GM12874 (cell line): ENCODE measurements around the gene SOX6.

Experiments
- CTCF ChIP-seq: IDR thresholded peaks from 2 replicates; pipeline ENCODE4 v1.5.1; 2011; ENCODE audit warnings: low read depth, mild to moderate bottlenecking, control low read depth, low read length, moderate library complexity; ENCODE audit not compliant: insufficient read depth

Gene SOX6

DNA sequence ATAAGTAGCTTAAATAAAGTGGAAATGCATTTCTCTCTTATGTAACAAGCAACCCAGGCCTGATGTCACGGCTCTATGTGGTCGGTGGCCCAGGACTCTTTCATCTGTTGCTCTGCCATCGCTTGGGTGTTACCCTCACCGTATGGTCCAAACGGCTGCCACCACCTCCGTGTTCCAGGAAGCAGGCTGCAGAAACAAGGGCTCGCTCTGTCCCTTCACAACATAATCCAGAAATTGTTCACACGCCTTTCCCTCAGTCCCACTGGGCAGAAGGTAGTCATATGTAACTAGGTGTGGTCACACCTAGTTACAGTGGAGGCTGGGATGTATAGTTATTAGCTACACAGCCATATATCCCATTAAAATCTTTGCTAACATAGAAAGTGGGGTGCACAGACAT lies 421.0 kb downstream of the SOX6 start:
- no peak for TF ChIP-seq CTCF

GRCh38 chr11:15933886-15934625 lies 422.3 kb downstream of the SOX6 start:
- TF ChIP-seq CTCF: no peak

GRCh38 chr11:15932417-15932816 lies 423.9 kb downstream of the SOX6 start:
- TF ChIP-seq CTCF: no peak

DNA sequence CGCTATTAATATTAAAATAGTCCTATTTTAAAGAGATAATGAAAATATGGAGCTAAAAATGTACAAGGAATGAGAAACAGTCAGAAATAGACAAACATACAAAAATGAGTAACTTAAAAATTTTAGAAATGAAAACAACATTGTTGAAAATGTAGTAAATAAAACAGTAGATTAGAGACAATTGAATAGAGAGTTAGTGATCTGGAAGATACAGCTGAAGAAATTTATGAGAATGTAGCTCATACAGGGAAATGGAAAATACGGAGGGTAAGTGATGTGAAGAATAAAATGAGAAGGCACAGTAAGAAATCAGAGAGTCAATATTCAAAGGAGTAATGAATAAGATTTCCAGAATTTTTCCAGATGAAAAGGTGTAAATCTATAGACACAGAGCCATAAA lies 424.8 kb downstream of the SOX6 start:
- no peak for TF ChIP-seq CTCF

- TF ChIP-seq CTCF: no peak
These were observed 425.8 kb downstream of the SOX6 start for GRCh38 chr11:15930442-15931025.

DNA sequence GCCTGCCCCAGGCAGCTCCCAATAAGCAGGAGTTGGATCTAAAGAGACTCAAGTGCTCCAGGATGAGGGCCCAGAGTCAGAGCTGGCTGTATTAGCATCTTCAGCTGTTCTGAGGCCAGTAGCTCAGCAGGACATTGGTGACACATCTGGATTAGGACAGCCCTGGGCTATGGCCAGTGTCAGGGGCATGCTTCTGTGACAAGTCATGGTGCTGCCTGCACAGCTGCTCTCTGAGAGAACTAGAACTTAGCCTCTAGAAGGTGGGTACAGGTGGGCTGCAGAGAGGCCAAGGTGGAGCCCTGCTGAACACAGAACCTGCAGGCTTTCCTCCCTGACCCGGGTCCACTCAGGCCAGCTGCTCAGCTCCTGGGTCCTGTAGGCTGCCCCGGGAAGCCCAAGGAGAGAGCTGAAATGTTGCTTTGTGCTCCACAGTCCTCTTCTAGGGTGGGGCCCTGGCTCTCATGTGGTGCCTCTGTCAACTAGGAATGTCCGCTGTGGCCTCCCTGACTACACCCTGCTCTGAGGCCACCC lies 426.9 kb downstream of the SOX6 start:
- no peak for TF ChIP-seq CTCF

- no peak for TF ChIP-seq CTCF
These were observed 428.5 kb downstream of the SOX6 start for GRCh38 chr11:15927864-15928217.
